ENCODE data around the gene PHF5A. TPM values are rescaled to one million over a fixed set of nuclear protein-coding genes. Genes with fewer than 3 reads are reported as not detected.

Gene PHF5A
- total and polyA plus RNA-seq, 2 donors (not counting 1 experiment from before 2014, with no cell fraction given) = 29.4 to 31.6 TPM

DNA sequence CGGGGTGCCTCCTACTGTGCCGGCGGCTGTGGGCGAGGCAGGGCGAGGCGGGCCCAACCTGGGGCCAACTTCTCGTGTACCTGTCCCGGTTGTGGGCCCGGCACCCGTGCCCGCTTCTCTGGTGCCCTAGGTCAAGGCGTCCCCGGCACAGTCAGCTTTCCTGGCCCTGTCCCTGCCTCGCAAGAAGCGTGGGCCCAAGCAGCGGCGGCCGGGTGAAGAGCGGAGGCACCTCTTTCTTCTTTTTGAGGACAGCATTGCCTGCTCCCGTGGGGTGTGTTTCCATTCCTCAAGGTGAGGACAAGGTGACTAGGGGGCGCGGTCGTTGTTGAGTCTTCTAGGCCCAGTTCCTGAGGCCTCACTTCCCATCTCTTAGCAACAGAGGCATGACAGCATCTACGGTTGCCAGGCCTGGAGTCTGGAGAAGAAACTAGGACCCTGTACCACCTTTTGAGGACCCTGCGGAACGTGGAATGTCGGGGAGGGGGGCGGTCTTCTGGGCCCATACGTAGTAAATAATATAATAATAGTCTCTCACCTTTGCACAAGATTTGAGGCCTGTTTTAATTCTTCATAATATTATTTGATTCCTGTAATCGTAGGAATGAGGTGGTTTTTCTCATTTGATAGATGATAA, 843 bp upstream of the PHF5A start:
- peak overlapping the region; percentile 89 for H3K4me3 Mint-ChIP-seq
- peak overlapping the region; percentile 99 for H3K9ac ChIP-seq (ENCODE audit: low read length)
- peaks cover 6 to 51% of the 10 kb centered on the region in 2 experiments for H3K36me3 ChIP-seq (replicated peaks in 1 of 2; ENCODE audit: control extremely low read depth in 1 of 2, control insufficient read depth in 1 of 2, extremely low read depth in 1 of 2, insufficient read depth in 2 of 2, low read length in 1 of 2)
- no peaks in the 10 kb centered on the region for H3K9me3 ChIP-seq (ENCODE audit: control extremely low read depth in 1 of 3, control insufficient read depth in 2 of 3, insufficient read depth in 1 of 3, low read length in 2 of 3)
- ATAC-seq (ENCODE audit: low read depth) (no peak), DNase-seq (no peak)
- no peaks in the 10 kb centered on the region for H3K27me3 ChIP-seq (replicated peaks in 1 of 4; ENCODE audit: control extremely low read depth in 1 of 4, control insufficient read depth in 3 of 4, insufficient read depth in 4 of 4, low read length in 3 of 4)
- TF ChIP-seq, protein P1, sequence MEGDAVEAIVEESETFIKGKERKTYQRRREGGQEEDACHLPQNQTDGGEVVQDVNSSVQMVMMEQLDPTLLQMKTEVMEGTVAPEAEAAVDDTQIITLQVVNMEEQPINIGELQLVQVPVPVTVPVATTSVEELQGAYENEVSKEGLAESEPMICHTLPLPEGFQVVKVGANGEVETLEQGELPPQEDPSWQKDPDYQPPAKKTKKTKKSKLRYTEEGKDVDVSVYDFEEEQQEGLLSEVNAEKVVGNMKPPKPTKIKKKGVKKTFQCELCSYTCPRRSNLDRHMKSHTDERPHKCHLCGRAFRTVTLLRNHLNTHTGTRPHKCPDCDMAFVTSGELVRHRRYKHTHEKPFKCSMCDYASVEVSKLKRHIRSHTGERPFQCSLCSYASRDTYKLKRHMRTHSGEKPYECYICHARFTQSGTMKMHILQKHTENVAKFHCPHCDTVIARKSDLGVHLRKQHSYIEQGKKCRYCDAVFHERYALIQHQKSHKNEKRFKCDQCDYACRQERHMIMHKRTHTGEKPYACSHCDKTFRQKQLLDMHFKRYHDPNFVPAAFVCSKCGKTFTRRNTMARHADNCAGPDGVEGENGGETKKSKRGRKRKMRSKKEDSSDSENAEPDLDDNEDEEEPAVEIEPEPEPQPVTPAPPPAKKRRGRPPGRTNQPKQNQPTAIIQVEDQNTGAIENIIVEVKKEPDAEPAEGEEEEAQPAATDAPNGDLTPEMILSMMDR (IDR thresholded peaks at IDR 0.05) = no peak
- no peak for TF ChIP-seq EZH2 (IDR thresholded peaks at IDR 0.05; ENCODE audit: borderline replicate concordance, insufficient read depth, low read depth, low read length, poor library complexity, severe bottlenecking)
- H3K27ac Mint-ChIP-seq = peak overlapping the region; percentile 98
- no peaks in the 10 kb centered on the region for H3K27me3 Mint-ChIP-seq
- H3K9me3 Mint-ChIP-seq (ENCODE audit: insufficient read depth) = no peaks in the 10 kb centered on the region
- H4K20me1 ChIP-seq (ENCODE audit: control insufficient read depth, insufficient read depth, low read length, poor library complexity, severe bottlenecking) = no peaks in the 10 kb centered on the region
- peak overlapping the region; percentile 99 for H3K27ac ChIP-seq (ENCODE audit: low read length in 2 of 2)
- H2AFZ ChIP-seq (ENCODE audit: insufficient read depth, low read depth, low read length, poor library complexity, severe bottlenecking) = peak overlapping the region; percentile 86
- 0% methylated on average over 21 of the region's 30 CpGs for WGBS (ENCODE audit: insufficient coverage)
- peaks cover 61% of the 10 kb centered on the region for H3K4me1 Mint-ChIP-seq
- ChIA-PET POLR2A (interaction anchor here (0.6 to 2.9 kb wide), 9 partner anchors 10 to 529 kb away, joined by 4 to 88 read pairs (median 7); partner anchors contain the start of genes POLR3H, TEF, TOB2 and WBP2NL), CTCF (interaction anchor here (0.7 to 3.7 kb wide), 15 partner anchors 8 to 120 kb away, joined by 3 to 41 read pairs (median 6); partner anchors contain the start of genes PMM1, TEF and TOB2)
- H3K4me3 ChIP-seq (ENCODE audit: control extremely low read depth in 1 of 5, extremely low read depth in 1 of 5, insufficient read depth in 1 of 5, low read depth in 2 of 5, low read length in 4 of 5) = peak overlapping the region; percentile 71 to 98 (median 86)
- H3K4me1 ChIP-seq (ENCODE audit: control insufficient read depth in 2 of 2, insufficient read depth in 2 of 2, low read length in 2 of 2) = peaks cover 20 to 31% of the 10 kb centered on the region in 2 donors
- peaks cover 94% of the 10 kb centered on the region for H3K79me2 ChIP-seq (ENCODE audit: control insufficient read depth, insufficient read depth, low read length)
- intact Hi-C loops (cut with micrococcal nuclease) = loop anchor here (1.0 to 5.0 kb wide), 6 partner anchors 9 to 183 kb away; partner anchors contain the start of genes DESI1, RANGAP1, TEF and XRCC6
- H3K4me2 ChIP-seq (replicated peaks; ENCODE audit: low read depth, low read length, poor library complexity, severe bottlenecking) = peak overlapping the region; percentile 89

DNA sequence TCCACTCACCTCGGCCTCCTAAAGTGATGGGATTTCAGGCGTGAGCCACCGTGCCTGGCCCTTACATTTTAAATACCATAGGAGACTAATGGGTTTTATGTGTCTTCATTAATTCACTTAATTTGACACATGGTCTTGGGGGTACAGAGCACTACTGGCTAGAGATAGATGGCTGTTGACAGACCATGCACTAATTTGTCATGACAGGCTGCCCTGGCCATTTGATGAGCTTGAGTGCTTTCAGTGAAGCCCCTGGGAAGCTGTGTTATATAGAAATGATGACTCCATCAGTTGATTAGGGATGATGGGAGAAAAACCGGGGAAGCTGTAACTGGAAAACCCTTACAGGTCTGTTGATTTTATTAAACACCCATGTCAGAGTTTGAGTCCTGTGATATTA, 6.6 kb downstream of the PHF5A start:
- DNase-seq (no peak), ATAC-seq (ENCODE audit: low read depth) (no peak)
- Histone ChIP-seq H3K79me2 (ENCODE audit: control insufficient read depth, insufficient read depth, low read length) (peaks cover 57% of the 10 kb centered on the region), H3K4me2 (replicated peaks; ENCODE audit: low read depth, low read length, poor library complexity, severe bottlenecking) (no peak overlapping the region), H3K4me1 (ENCODE audit: control insufficient read depth in 2 of 2, insufficient read depth in 2 of 2, low read length in 2 of 2) (no peaks in the 10 kb centered on the region), H3K27me3 (replicated peaks in 1 of 4; ENCODE audit: control extremely low read depth in 1 of 4, control insufficient read depth in 3 of 4, insufficient read depth in 4 of 4, low read length in 3 of 4) (no peaks in the 10 kb centered on the region), H3K9ac (ENCODE audit: low read length) (no peak overlapping the region), H3K4me3 (ENCODE audit: control extremely low read depth in 1 of 5, extremely low read depth in 1 of 5, insufficient read depth in 1 of 5, low read depth in 2 of 5, low read length in 4 of 5) (no peak overlapping the region), H4K20me1 (ENCODE audit: control insufficient read depth, insufficient read depth, low read length, poor library complexity, severe bottlenecking) (peaks cover 8% of the 10 kb centered on the region), H2AFZ (ENCODE audit: insufficient read depth, low read depth, low read length, poor library complexity, severe bottlenecking) (no peak overlapping the region), H3K9me3 (ENCODE audit: control extremely low read depth in 1 of 3, control insufficient read depth in 2 of 3, insufficient read depth in 1 of 3, low read length in 2 of 3) (no peaks in the 10 kb centered on the region), H3K36me3 (replicated peaks in 1 of 2; ENCODE audit: control extremely low read depth in 1 of 2, control insufficient read depth in 1 of 2, extremely low read depth in 1 of 2, insufficient read depth in 2 of 2, low read length in 1 of 2) (peaks cover 9 to 66% of the 10 kb centered on the region in 2 experiments), H3K27ac (ENCODE audit: low read length in 2 of 2) (no peak overlapping the region)
- no CpG with 5 or more reads among the region's 4 CpGs for WGBS (ENCODE audit: insufficient coverage)
- intact Hi-C loops (cut with micrococcal nuclease) = no loop called here
- no peak overlapping the region for H3K27ac Mint-ChIP-seq
- TF ChIP-seq, protein P1 (IDR thresholded peaks at IDR 0.05) = no peak
- TF ChIP-seq EZH2 (IDR thresholded peaks at IDR 0.05; ENCODE audit: borderline replicate concordance, insufficient read depth, low read depth, low read length, poor library complexity, severe bottlenecking) = no peak
- no peak overlapping the region for H3K4me3 Mint-ChIP-seq
- H3K9me3 Mint-ChIP-seq (ENCODE audit: insufficient read depth) = no peaks in the 10 kb centered on the region
- no peaks in the 10 kb centered on the region for H3K27me3 Mint-ChIP-seq
- peaks cover 11% of the 10 kb centered on the region for H3K4me1 Mint-ChIP-seq
- ChIA-PET CTCF (interaction anchor here (0.9 to 3.0 kb wide), 7 partner anchors 19 to 60 kb away, joined by 3 to 13 read pairs (median 5); no protein-coding TSS in a partner anchor), POLR2A (interaction anchor here (1.7 kb wide), 1 partner anchor 14 kb away, joined by 4 read pairs; no protein-coding TSS in a partner anchor)
